Peyer's patch (tissue), 4 donors: ENCODE results near the gene DIS3L2.

Experiments used
- POLR2A ChIP-seq, 2 donors: fragments of 450-650 bp; IDR thresholded peaks; one replicate each; pipeline ENCODE4 v1.5.1; 2017; ENCODE audit warnings: antibody characterized with exemption in 2 of 2, mild to moderate bottlenecking in 2 of 2, moderate library complexity in 2 of 2
- TF ChIP-seq, protein P1 (sequence below), 6 experiments: fragments of 450-650 bp in 4 of 6; fragments of 200-600 bp in 2 of 6; sonication (generic) in 1 of 6; IDR thresholded peaks; one replicate each; pipeline ENCODE4 v1.5.1; 2017 to 2019; ENCODE audit warnings: antibody characterized with exemption in 6 of 6, mild to moderate bottlenecking in 3 of 6, moderate library complexity in 1 of 6

DNA sequence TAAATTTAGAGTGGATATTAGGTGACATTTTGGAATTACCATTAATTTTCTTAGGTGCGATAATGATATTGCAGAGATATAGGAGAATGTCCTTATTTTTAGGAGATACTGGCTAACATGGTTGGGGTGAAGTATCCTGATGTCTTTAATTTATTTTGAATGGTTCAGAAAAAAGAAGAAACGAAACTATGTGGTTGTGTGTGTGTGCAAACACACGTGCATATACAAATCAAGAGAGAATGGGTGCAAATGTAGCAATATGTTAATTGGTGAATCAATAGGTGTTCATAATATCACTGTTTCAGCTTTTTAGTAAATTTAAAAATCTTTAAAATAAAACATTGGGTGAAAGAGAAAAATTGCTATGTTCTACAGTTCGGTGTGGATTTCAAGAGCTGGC is 140.9 kb downstream of the DIS3L2 start:
- TF ChIP-seq, protein P1, sequence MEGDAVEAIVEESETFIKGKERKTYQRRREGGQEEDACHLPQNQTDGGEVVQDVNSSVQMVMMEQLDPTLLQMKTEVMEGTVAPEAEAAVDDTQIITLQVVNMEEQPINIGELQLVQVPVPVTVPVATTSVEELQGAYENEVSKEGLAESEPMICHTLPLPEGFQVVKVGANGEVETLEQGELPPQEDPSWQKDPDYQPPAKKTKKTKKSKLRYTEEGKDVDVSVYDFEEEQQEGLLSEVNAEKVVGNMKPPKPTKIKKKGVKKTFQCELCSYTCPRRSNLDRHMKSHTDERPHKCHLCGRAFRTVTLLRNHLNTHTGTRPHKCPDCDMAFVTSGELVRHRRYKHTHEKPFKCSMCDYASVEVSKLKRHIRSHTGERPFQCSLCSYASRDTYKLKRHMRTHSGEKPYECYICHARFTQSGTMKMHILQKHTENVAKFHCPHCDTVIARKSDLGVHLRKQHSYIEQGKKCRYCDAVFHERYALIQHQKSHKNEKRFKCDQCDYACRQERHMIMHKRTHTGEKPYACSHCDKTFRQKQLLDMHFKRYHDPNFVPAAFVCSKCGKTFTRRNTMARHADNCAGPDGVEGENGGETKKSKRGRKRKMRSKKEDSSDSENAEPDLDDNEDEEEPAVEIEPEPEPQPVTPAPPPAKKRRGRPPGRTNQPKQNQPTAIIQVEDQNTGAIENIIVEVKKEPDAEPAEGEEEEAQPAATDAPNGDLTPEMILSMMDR (IDR thresholded peaks at IDR 0.05), result no peak
- TF ChIP-seq POLR2A (IDR thresholded peaks at IDR 0.05), result no peak
